Astrocyte (in vitro differentiated cells and primary cell): ENCODE measurements around the gene STK17A. TPM values are rescaled to one million over a fixed set of nuclear protein-coding genes. Genes with fewer than 3 reads are reported as not detected.

ENCODE experiments used
- DNase-seq: peaks from one replicate; pipeline ENCODE4 v3.0.0-alpha.2; 2010; ENCODE audit warnings: low read depth
- FAIRE-seq: peaks from 2 replicates; lab custom pipeline; 2011; peaks lifted over from hg19 to GRCh38; lab: Jason Lieb, UNC
- H2AFZ ChIP-seq: 2 replicates; pipeline ENCODE4 v1.6.0; 2012; ENCODE audit warnings: low read depth, low read length, inconsistent platforms
- H3K27ac ChIP-seq: 2 replicates; pipeline ENCODE4 v1.5.1; 2011; ENCODE audit warnings: low read depth, low read length, inconsistent platforms
- H3K27me3 ChIP-seq: 2 replicates; pipeline ENCODE4 v1.6.0; 2011; ENCODE audit warnings: low read length, inconsistent platforms; ENCODE audit not compliant: insufficient read depth
- H3K36me3 ChIP-seq: 2 replicates; pipeline ENCODE4 v1.5.1; 2011; ENCODE audit warnings: low read length, inconsistent platforms; ENCODE audit not compliant: insufficient read depth
- H3K4me1 ChIP-seq: 2 replicates; pipeline ENCODE4 v1.5.1; 2011; ENCODE audit warnings: low read length, inconsistent platforms; ENCODE audit not compliant: insufficient read depth
- H3K4me2 ChIP-seq: 2 replicates; pipeline ENCODE4 v1.6.0; 2012; ENCODE audit warnings: low read length, inconsistent platforms
- H3K4me3 ChIP-seq: 2 replicates; pipeline ENCODE4 v1.5.1; 2011; ENCODE audit warnings: low read depth, mild to moderate bottlenecking, low read length, inconsistent platforms; ENCODE audit not compliant: insufficient read depth
- H3K79me2 ChIP-seq: 2 replicates; pipeline ENCODE4 v1.6.0; 2012; ENCODE audit warnings: mild to moderate bottlenecking, low read length, inconsistent platforms; ENCODE audit not compliant: insufficient read depth
- H3K9ac ChIP-seq: 2 replicates; pipeline ENCODE4 v1.6.0; 2012; ENCODE audit warnings: mild to moderate bottlenecking, low read length, inconsistent platforms
- H3K9me3 ChIP-seq: 2 replicates; pipeline ENCODE4 v1.5.1; 2012; ENCODE audit warnings: low read depth, mild to moderate bottlenecking, low read length, inconsistent platforms; ENCODE audit not compliant: insufficient read depth
- H4K20me1 ChIP-seq: 2 replicates; pipeline ENCODE4 v1.6.0; 2012; ENCODE audit warnings: low read length, inconsistent platforms; ENCODE audit not compliant: insufficient read depth
- H3K27ac Mint-ChIP-seq: one replicate; pipeline ENCODE4 v1.8.0; 2021; ENCODE audit warnings: mild to moderate bottlenecking, mixed read lengths; ENCODE audit not compliant: unreplicated experiment
- H3K27me3 Mint-ChIP-seq: one replicate; pipeline ENCODE4 v1.8.0; 2021; ENCODE audit warnings: low read depth, mixed read lengths; ENCODE audit not compliant: unreplicated experiment
- H3K36me3 Mint-ChIP-seq: one replicate; pipeline ENCODE4 v1.8.0; 2021; ENCODE audit warnings: low read depth, mixed read lengths; ENCODE audit not compliant: unreplicated experiment
- H3K4me1 Mint-ChIP-seq: one replicate; pipeline ENCODE4 v1.8.0; 2021; ENCODE audit warnings: low read depth, mixed read lengths; ENCODE audit not compliant: unreplicated experiment
- H3K4me3 Mint-ChIP-seq: one replicate; pipeline ENCODE4 v1.8.0; 2021; ENCODE audit warnings: mild to moderate bottlenecking, moderate library complexity, mixed read lengths; ENCODE audit not compliant: unreplicated experiment
- H3K9me3 Mint-ChIP-seq: one replicate; pipeline ENCODE4 v1.8.0; 2021; ENCODE audit warnings: mild to moderate bottlenecking, mixed read lengths; ENCODE audit not compliant: unreplicated experiment
- CTCF ChIP-seq: IDR thresholded peaks from 2 replicates; pipeline ENCODE4 v1.5.1; 2011; ENCODE audit warnings: low read depth, mild to moderate bottlenecking, inconsistent platforms, low read length, moderate library complexity; ENCODE audit not compliant: insufficient read depth
- EZH2 ChIP-seq: IDR thresholded peaks from 2 replicates; pipeline ENCODE4 v1.6.1; 2012; ENCODE audit warnings: mild to moderate bottlenecking, low read length, inconsistent platforms; ENCODE audit not compliant: insufficient read depth
- total RNA-seq: library from RNA; stranded (reverse); gene quantifications from 2 replicates; pipeline ENCODE4 v1.2.1, GENCODE V29; 2021

STK17A gene
- total RNA-seq, 1 donor from 2014 or later = 38.4 TPM

- Histone ChIP-seq H3K9me3 (no peaks in the 10 kb centered on the region), H3K27me3 (peaks cover 9% of the 10 kb centered on the region), H3K36me3 (no peaks in the 10 kb centered on the region), H3K9ac (no peak overlapping the region), H3K4me2 (no peak overlapping the region), H3K4me1 (no peaks in the 10 kb centered on the region), H3K4me3 (no peak overlapping the region), H2AFZ (no peak overlapping the region), H3K79me2 (no peaks in the 10 kb centered on the region), H3K27ac (no peak overlapping the region), H4K20me1 (no peaks in the 10 kb centered on the region)
- Mint-ChIP-seq H3K9me3 (peaks cover 4% of the 10 kb centered on the region), H3K4me1 (no peaks in the 10 kb centered on the region), H3K36me3 (no peaks in the 10 kb centered on the region), H3K4me3 (no peak overlapping the region), H3K27ac (no peak overlapping the region), H3K27me3 (peaks cover 14% of the 10 kb centered on the region)
- DNase-seq (no peak), FAIRE-seq (no peak)
- TF ChIP-seq EZH2 = no peak
These were observed 30.8 kb upstream of the STK17A start for GRCh38 chr7:43552122-43552521.

- no peak overlapping the region for H3K27ac Mint-ChIP-seq
- peaks cover 5% of the 10 kb centered on the region for H3K9me3 Mint-ChIP-seq
- H3K79me2 ChIP-seq = no peaks in the 10 kb centered on the region
- no peak overlapping the region for H3K9ac ChIP-seq
- no peak overlapping the region for H3K4me3 Mint-ChIP-seq
- no peaks in the 10 kb centered on the region for H3K4me1 ChIP-seq
- H3K27me3 Mint-ChIP-seq = peaks cover 21% of the 10 kb centered on the region
- TF ChIP-seq CTCF = no peak
- no peak for TF ChIP-seq EZH2
- no peak overlapping the region for H3K4me3 ChIP-seq
- peaks cover 11% of the 10 kb centered on the region for H3K27me3 ChIP-seq
- no peak overlapping the region for H3K4me2 ChIP-seq
- H3K27ac ChIP-seq = no peak overlapping the region
- DNase-seq (peak; percentile 19), FAIRE-seq (no peak)
- H3K4me1 Mint-ChIP-seq = no peaks in the 10 kb centered on the region
- H3K36me3 Mint-ChIP-seq = peaks cover 6% of the 10 kb centered on the region
- H3K36me3 ChIP-seq = no peaks in the 10 kb centered on the region
- no peaks in the 10 kb centered on the region for H3K9me3 ChIP-seq
- H2AFZ ChIP-seq = no peak overlapping the region
- no peaks in the 10 kb centered on the region for H4K20me1 ChIP-seq
These were observed 28.9 kb upstream of the STK17A start for GRCh38 chr7:43553999-43554398.

- Mint-ChIP-seq H3K4me3 (no peak overlapping the region), H3K27ac (no peak overlapping the region), H3K4me1 (no peaks in the 10 kb centered on the region), H3K9me3 (peaks cover 5% of the 10 kb centered on the region), H3K27me3 (peaks cover 23% of the 10 kb centered on the region), H3K36me3 (peaks cover 6% of the 10 kb centered on the region)
- H4K20me1 ChIP-seq = no peaks in the 10 kb centered on the region
- no peak overlapping the region for H3K4me2 ChIP-seq
- H3K27ac ChIP-seq = no peak overlapping the region
- no peak for TF ChIP-seq CTCF
- TF ChIP-seq EZH2 = no peak
- DNase-seq (no peak), FAIRE-seq (no peak)
- H3K4me3 ChIP-seq = no peak overlapping the region
- no peaks in the 10 kb centered on the region for H3K9me3 ChIP-seq
- peaks cover 11% of the 10 kb centered on the region for H3K27me3 ChIP-seq
- no peaks in the 10 kb centered on the region for H3K4me1 ChIP-seq
- H3K36me3 ChIP-seq = no peaks in the 10 kb centered on the region
- H3K9ac ChIP-seq = no peak overlapping the region
- no peaks in the 10 kb centered on the region for H3K79me2 ChIP-seq
- H2AFZ ChIP-seq = no peak overlapping the region
These were observed 28.5 kb upstream of the STK17A start for GRCh38 chr7:43554423-43554822.
